OCI-LY3 (cell line): ENCODE results near the gene GPRASP1.

ENCODE experiments used
- H2AFZ ChIP-seq: fragments of 200-600, 300-600 bp; shearing (Covaris generic); 2 replicates; pipeline ENCODE4 v1.6.0; 2014; ENCODE audit warnings: antibody characterized with exemption, low read depth, low read length
- H3K27ac ChIP-seq: fragments of 200-600, 300-600 bp; sonication (generic); 2 replicates; pipeline ENCODE4 v1.5.1; 2014; ENCODE audit warnings: mild to moderate bottlenecking, low read length, moderate library complexity, mixed read lengths
- H3K27me3 ChIP-seq: fragments of 200-600, 300-600 bp; sonication (generic); 2 replicates; pipeline ENCODE4 v1.6.1; 2014; ENCODE audit warnings: low read depth, low read length, mixed read lengths
- H3K36me3 ChIP-seq: fragments of 200-600, 300-600 bp; sonication (generic); replicated peaks from 2 replicates; pipeline ENCODE3; 2014; ENCODE audit warnings: low read depth, low read length, mixed read lengths
- H3K4me1 ChIP-seq: fragments of 300-600, 200-600 bp; sonication (generic); 2 replicates; pipeline ENCODE4 v1.6.1; 2014; ENCODE audit warnings: low read length, mixed read lengths
- H3K4me2 ChIP-seq: fragments of 200-600, 300-600 bp; sonication (generic); 2 replicates; pipeline ENCODE4 v1.6.1; 2014; ENCODE audit warnings: low read length, mixed read lengths
- H3K4me3 ChIP-seq: fragments of 300-600, 200-600 bp; sonication (generic); 2 replicates; pipeline ENCODE4 v1.5.1; 2014; ENCODE audit warnings: antibody characterized with exemption, mild to moderate bottlenecking, low read length, moderate library complexity
- H3K79me2 ChIP-seq: fragments of 300-600, 200-600 bp; shearing (Covaris generic); 2 replicates; pipeline ENCODE4 v1.6.1; 2014; ENCODE audit warnings: mild to moderate bottlenecking, low read length, mixed read lengths
- H3K9ac ChIP-seq: fragments of 300-600, 200-600 bp; shearing (Covaris generic); 2 replicates; pipeline ENCODE4 v1.6.0; 2014; ENCODE audit warnings: mild to moderate bottlenecking, low read length, moderate library complexity
- H3K9me3 ChIP-seq: fragments of 200-600, 300-600 bp; shearing (Covaris generic); 2 replicates; pipeline ENCODE4 v1.6.1; 2014; ENCODE audit warnings: low read length, mixed read lengths; ENCODE audit not compliant: insufficient read depth
- H4K20me1 ChIP-seq: fragments of 200-600, 300-600 bp; sonication (generic); 2 replicates; pipeline ENCODE4 v1.6.1; 2016; ENCODE audit warnings: low read length, mixed read lengths; ENCODE audit not compliant: insufficient read depth
- EZH2phosphoT487 ChIP-seq: fragments of 200-600 bp; shearing (Covaris generic); IDR thresholded peaks from 2 replicates; pipeline ENCODE4 v1.6.1; 2018; ENCODE audit warnings: antibody characterized with exemption, mixed run types, low read depth
- TF ChIP-seq, protein P1 (sequence below): fragments of 200-600, 300-600 bp; sonication (generic); IDR thresholded peaks from 2 replicates; pipeline ENCODE4 v1.5.1; 2014; ENCODE audit warnings: antibody characterized with exemption, low read length, low read depth

Gene GPRASP1

DNA sequence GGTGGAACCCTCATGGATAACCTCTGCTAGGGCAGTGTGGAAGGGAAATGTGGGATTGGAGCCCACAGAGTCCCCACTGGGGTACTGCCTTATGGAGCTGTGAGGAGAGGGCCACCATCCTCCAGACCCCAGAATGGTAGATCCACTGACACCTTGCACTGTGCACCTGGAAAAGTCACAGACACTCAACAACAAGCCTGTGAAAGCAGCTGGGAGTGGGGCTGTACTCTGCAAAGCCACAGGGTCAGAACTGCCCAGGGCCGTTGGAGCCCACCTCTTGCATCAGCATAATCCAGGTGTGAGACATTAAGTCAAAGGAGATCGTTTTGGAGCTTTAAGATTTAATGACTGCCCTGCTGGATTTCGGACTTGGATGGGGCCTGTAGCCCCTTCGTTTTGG, 40.4 kb upstream of the GPRASP1 start:
- H3K9me3 ChIP-seq: no peaks in the 10 kb centered on the region
- H3K4me3 ChIP-seq: no peak overlapping the region
- no peaks in the 10 kb centered on the region for H3K36me3 ChIP-seq
- H3K79me2 ChIP-seq: no peaks in the 10 kb centered on the region
- H3K27ac ChIP-seq: no peak overlapping the region
- H3K9ac ChIP-seq: no peak overlapping the region
- no peak overlapping the region for H2AFZ ChIP-seq
- no peaks in the 10 kb centered on the region for H4K20me1 ChIP-seq
- H3K27me3 ChIP-seq: no peaks in the 10 kb centered on the region
- no peaks in the 10 kb centered on the region for H3K4me1 ChIP-seq
- no peak overlapping the region for H3K4me2 ChIP-seq
- TF ChIP-seq, protein P1, sequence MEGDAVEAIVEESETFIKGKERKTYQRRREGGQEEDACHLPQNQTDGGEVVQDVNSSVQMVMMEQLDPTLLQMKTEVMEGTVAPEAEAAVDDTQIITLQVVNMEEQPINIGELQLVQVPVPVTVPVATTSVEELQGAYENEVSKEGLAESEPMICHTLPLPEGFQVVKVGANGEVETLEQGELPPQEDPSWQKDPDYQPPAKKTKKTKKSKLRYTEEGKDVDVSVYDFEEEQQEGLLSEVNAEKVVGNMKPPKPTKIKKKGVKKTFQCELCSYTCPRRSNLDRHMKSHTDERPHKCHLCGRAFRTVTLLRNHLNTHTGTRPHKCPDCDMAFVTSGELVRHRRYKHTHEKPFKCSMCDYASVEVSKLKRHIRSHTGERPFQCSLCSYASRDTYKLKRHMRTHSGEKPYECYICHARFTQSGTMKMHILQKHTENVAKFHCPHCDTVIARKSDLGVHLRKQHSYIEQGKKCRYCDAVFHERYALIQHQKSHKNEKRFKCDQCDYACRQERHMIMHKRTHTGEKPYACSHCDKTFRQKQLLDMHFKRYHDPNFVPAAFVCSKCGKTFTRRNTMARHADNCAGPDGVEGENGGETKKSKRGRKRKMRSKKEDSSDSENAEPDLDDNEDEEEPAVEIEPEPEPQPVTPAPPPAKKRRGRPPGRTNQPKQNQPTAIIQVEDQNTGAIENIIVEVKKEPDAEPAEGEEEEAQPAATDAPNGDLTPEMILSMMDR: no peak
- TF ChIP-seq EZH2phosphoT487: no peak

DNA sequence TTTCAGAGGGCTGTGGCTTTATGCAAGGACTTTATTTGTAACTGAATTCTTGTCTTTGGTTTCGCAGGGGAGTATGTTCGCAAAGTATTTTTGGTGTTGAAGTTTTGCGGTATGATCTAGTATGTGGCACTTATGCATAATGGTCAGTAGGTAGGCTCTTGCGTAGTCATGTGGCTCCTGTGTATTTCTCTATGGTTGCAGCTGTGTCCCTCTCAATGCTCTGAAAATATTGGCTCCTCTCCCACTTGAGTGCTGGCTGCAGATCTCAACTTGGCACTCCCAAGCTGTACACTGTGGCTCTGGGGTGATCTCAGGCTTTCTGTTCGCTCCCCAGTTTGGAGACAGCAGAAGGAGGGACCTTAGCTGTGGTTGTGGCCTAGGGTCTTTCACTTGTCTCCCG, 27.2 kb upstream of the GPRASP1 start:
- Histone ChIP-seq H3K4me2 (no peak overlapping the region), H3K27me3 (no peaks in the 10 kb centered on the region), H3K9me3 (no peaks in the 10 kb centered on the region), H4K20me1 (no peaks in the 10 kb centered on the region), H3K4me1 (no peaks in the 10 kb centered on the region), H3K9ac (no peak overlapping the region), H2AFZ (no peak overlapping the region), H3K36me3 (no peaks in the 10 kb centered on the region), H3K27ac (no peak overlapping the region), H3K79me2 (no peaks in the 10 kb centered on the region), H3K4me3 (no peak overlapping the region)
- no peak for TF ChIP-seq EZH2phosphoT487
- TF ChIP-seq, protein P1: no peak

DNA sequence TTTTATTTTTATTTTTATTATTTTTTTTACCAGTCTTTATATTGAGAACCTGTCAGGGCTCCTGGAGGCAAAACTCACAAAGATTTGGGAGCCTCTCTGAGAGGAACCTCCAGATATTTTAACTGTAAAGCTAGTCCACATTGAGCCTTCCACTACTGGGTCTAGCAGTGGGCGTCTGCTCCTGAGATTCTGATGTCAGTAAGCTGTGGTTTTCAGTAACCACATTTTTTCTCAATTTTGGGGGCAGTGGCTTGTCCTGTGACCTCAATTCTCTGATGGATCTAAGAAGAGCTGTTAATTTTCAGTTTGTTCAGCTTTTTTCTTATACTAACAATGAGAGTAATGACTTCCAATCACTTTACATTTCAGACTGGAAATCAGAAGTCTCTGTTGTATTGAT, 23.6 kb upstream of the GPRASP1 start:
- no peak overlapping the region for H2AFZ ChIP-seq
- H3K27me3 ChIP-seq: no peaks in the 10 kb centered on the region
- no peak overlapping the region for H3K27ac ChIP-seq
- no peaks in the 10 kb centered on the region for H3K4me1 ChIP-seq
- H3K36me3 ChIP-seq: no peaks in the 10 kb centered on the region
- no peak for TF ChIP-seq EZH2phosphoT487
- TF ChIP-seq, protein P1: no peak
- no peak overlapping the region for H3K4me2 ChIP-seq
- H3K9me3 ChIP-seq: no peaks in the 10 kb centered on the region
- no peaks in the 10 kb centered on the region for H4K20me1 ChIP-seq
- no peak overlapping the region for H3K4me3 ChIP-seq
- H3K9ac ChIP-seq: no peak overlapping the region
- no peaks in the 10 kb centered on the region for H3K79me2 ChIP-seq

DNA sequence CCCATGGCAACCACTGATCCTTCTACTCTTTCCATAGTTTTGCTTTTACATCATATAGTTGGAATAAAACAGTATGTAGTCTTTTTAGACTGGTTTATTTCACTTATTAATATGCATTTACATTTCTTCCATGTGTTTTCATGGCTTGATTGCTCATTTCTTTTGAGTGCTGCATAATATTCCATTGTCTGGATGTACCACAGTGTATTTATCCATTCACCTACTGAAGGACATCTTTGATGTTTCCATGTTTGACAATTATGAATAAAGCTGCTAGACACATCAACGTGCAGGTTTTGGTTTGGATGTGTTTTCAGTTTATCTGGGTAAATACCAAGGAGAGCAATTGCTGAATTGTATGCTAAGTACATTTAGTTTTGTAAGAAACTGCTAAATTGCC, 13.7 kb upstream of the GPRASP1 start:
- Histone ChIP-seq H3K79me2 (no peaks in the 10 kb centered on the region), H3K4me2 (no peak overlapping the region), H3K27ac (no peak overlapping the region), H2AFZ (no peak overlapping the region), H4K20me1 (no peaks in the 10 kb centered on the region), H3K9me3 (no peaks in the 10 kb centered on the region), H3K27me3 (no peaks in the 10 kb centered on the region), H3K4me1 (no peaks in the 10 kb centered on the region), H3K4me3 (no peak overlapping the region), H3K36me3 (no peaks in the 10 kb centered on the region), H3K9ac (no peak overlapping the region)
- TF ChIP-seq, protein P1: no peak
- TF ChIP-seq EZH2phosphoT487: no peak
